HEK293T (cell line): ENCODE measurements around the gene TTC9C.

Experiments
- BHLHE40 ChIP-seq: fragments of 450-650 bp; IDR thresholded peaks from 2 replicates; pipeline ENCODE4 v1.6.1; 2016; ENCODE audit warnings: mild to moderate bottlenecking, moderate library complexity, borderline replicate concordance
- ELF4 ChIP-seq: fragments of 450-650 bp; IDR thresholded peaks from 2 replicates; pipeline ENCODE4 v1.6.1; 2017; ENCODE audit warnings: antibody characterized with exemption
- FOXA1 ChIP-seq: fragments of 450-650 bp; IDR thresholded peaks from 2 replicates; pipeline ENCODE4 v1.6.1; 2016; ENCODE audit warnings: mild to moderate bottlenecking
- FOXK2 ChIP-seq: fragments of 450-650 bp; IDR thresholded peaks from 2 replicates; pipeline ENCODE4 v1.6.1; 2016; ENCODE audit warnings: mild to moderate bottlenecking
- LEF1 ChIP-seq: fragments of 450-650 bp; IDR thresholded peaks from 2 replicates; pipeline ENCODE4 v1.6.1; 2017; ENCODE audit warnings: mild to moderate bottlenecking, borderline replicate concordance
- NFRKB ChIP-seq: fragments of 450-650 bp; IDR thresholded peaks from 2 replicates; pipeline ENCODE4 v1.6.1; 2016; ENCODE audit warnings: mild to moderate bottlenecking, moderate library complexity
- SP1 ChIP-seq: fragments of 450-650 bp; IDR thresholded peaks from 2 replicates; pipeline ENCODE4 v1.6.1; 2017
- TARDBP ChIP-seq: fragments of 450-650 bp; IDR thresholded peaks from 2 replicates; pipeline ENCODE4 v1.6.1; 2016
- TF ChIP-seq, protein P1 (sequence below): fragments of 450-650 bp; IDR thresholded peaks from 2 replicates; pipeline ENCODE4 v1.6.1; 2016

- TF ChIP-seq BHLHE40, result no peak
- TF ChIP-seq LEF1, result no peak
- TF ChIP-seq, protein P1, sequence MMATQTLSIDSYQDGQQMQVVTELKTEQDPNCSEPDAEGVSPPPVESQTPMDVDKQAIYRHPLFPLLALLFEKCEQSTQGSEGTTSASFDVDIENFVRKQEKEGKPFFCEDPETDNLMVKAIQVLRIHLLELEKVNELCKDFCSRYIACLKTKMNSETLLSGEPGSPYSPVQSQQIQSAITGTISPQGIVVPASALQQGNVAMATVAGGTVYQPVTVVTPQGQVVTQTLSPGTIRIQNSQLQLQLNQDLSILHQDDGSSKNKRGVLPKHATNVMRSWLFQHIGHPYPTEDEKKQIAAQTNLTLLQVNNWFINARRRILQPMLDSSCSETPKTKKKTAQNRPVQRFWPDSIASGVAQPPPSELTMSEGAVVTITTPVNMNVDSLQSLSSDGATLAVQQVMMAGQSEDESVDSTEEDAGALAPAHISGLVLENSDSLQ, result no peak
- TF ChIP-seq FOXK2, result no peak
- TF ChIP-seq SP1, result no peak
- no peak for TF ChIP-seq NFRKB
- TF ChIP-seq TARDBP, result no peak
- TF ChIP-seq FOXA1, result no peak
- TF ChIP-seq ELF4, result no peak
Measured at GRCh38 chr11:62689421-62690183, 38.7 kb upstream of the TTC9C start, which contains the start of gene LRRN4CL.
